Mucosa of descending colon (tissue), 3 donors: ENCODE measurements around the gene TTC23. TPM values are rescaled to one million over a fixed set of nuclear protein-coding genes. Genes with fewer than 3 reads are reported as not detected.

ENCODE experiments used
- ATAC-seq: fragments of 200-7000 bp; cut with Tn5 transposase; one replicate; pipeline ENCODE4 v1.9.1; 2020; ENCODE audit warnings: mild to moderate bottlenecking, moderate library complexity
- DNase-seq, 3 donors: peaks; one replicate each; pipeline ENCODE4 v3.0.0-alpha.2; 2020
- H3K36me3 ChIP-seq: fragments of 200-600 bp; one replicate; pipeline ENCODE4 v1.8.0; 2021; ENCODE audit warnings: low read depth, mild to moderate bottlenecking
- H3K4me1 ChIP-seq: fragments of 200-600 bp; one replicate; pipeline ENCODE4 v1.8.0; 2021; ENCODE audit warnings: low read depth, mild to moderate bottlenecking
- H3K4me3 ChIP-seq: fragments of 200-600 bp; one replicate; pipeline ENCODE4 v1.8.0; 2021; ENCODE audit warnings: mild to moderate bottlenecking
- H3K9me3 ChIP-seq: fragments of 200-600 bp; one replicate; pipeline ENCODE4 v1.8.0; 2021; ENCODE audit warnings: mild to moderate bottlenecking
- intact Hi-C, 2 donors: fragments of 100-400 bp; cut with DNase I in 1 of 2; cut with micrococcal nuclease in 1 of 2; formaldehyde crosslinking; loops; one replicate each; pipeline versions ENCODE4 v1.11.0 to v1.11.1; 2022; cut with DNase I, micrococcal nuclease
- total RNA-seq, 3 donors: library from RNA; stranded (reverse); fragmentation: NEBNext Ultra II Directional in 2 of 3; extraction: Animal tissue kit (Norgen Biotek cat#: 25700) in 2 of 3; gene quantifications; one replicate each; pipeline versions ENCODE4 v1.2.1 to v1.2.4, GENCODE V29; 2021 to 2023
- TF ChIP-seq, protein P1 (sequence below): fragments of 200-600 bp; IDR thresholded peaks from one replicate; pipeline ENCODE4 v1.8.0; 2022; ENCODE audit warnings: antibody characterized with exemption, mild to moderate bottlenecking
- donor health status: DM: no; HTN: no; CAD: no; lungs with moderate emphysema.
- donor health status: DM: no; HTN: no; CAD: no.
- donor health status: DM: no; HTN: yes; CAD: no.

TTC23 gene
- total RNA-seq, 3 donors from 2014 or later = 17.1 to 26.8 (median 19.6) TPM

DNA sequence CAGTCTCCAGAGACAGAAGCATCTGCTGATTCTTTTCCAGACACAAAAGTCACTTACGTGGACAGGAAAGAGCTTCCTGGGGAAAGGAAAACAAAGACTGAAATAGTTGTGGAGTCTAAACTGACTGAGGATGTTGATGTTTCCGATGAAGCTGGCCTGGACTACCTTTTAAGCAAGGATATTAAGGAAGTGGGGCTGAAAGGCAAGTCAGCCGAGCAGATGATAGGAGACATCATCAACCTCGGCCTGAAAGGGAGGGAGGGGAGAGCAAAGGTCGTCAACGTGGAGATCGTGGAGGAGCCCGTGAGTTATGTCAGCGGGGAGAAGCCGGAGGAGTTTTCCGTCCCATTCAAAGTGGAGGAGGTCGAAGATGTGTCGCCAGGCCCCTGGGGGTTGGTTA is 119.1 kb downstream of the TTC23 start:
- TF ChIP-seq, protein P1, sequence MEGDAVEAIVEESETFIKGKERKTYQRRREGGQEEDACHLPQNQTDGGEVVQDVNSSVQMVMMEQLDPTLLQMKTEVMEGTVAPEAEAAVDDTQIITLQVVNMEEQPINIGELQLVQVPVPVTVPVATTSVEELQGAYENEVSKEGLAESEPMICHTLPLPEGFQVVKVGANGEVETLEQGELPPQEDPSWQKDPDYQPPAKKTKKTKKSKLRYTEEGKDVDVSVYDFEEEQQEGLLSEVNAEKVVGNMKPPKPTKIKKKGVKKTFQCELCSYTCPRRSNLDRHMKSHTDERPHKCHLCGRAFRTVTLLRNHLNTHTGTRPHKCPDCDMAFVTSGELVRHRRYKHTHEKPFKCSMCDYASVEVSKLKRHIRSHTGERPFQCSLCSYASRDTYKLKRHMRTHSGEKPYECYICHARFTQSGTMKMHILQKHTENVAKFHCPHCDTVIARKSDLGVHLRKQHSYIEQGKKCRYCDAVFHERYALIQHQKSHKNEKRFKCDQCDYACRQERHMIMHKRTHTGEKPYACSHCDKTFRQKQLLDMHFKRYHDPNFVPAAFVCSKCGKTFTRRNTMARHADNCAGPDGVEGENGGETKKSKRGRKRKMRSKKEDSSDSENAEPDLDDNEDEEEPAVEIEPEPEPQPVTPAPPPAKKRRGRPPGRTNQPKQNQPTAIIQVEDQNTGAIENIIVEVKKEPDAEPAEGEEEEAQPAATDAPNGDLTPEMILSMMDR = no peak
- H3K36me3 ChIP-seq = no peaks in the 10 kb centered on the region

DNA sequence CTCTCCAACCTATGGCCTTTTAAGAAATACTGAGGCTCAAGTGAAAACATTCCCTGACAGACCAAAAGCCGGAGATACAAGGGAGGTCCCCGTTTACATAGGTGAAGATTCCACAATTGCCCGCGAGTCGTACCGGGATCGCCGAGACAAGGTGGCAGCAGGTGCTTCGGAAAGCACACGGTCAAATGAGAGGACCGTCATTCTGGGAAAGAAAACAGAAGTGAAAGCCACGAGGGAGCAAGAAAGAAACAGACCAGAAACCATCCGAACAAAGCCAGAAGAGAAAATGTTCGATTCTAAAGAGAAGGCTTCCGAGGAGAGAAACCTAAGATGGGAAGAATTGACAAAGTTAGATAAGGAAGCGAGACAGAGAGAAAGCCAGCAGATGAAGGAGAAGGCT is 119.7 kb downstream of the TTC23 start:
- Histone ChIP-seq H3K4me1 (no peaks in the 10 kb centered on the region), H3K36me3 (no peaks in the 10 kb centered on the region), H3K9me3 (no peaks in the 10 kb centered on the region), H3K4me3 (no peak overlapping the region)
- TF ChIP-seq, protein P1 = no peak
- no peak for DNase-seq
- intact Hi-C loops = no loop called here
- no peak for ATAC-seq

More for the DNA sequence above, 119.1 kb downstream of the TTC23 start:
- H3K4me1 ChIP-seq = no peaks in the 10 kb centered on the region
- H3K4me3 ChIP-seq = no peak overlapping the region
- intact Hi-C loops = no loop called here
- no peak for DNase-seq
- H3K9me3 ChIP-seq = no peaks in the 10 kb centered on the region
- no peak for ATAC-seq

- no peak for DNase-seq
- H3K4me1 ChIP-seq = peaks cover 9% of the 10 kb centered on the region
- H3K9me3 ChIP-seq = no peaks in the 10 kb centered on the region
Observed at GRCh38 chr15:99128411-99128810, 121.0 kb downstream of the TTC23 start.

GRCh38 chr15:99127773-99128172 is 121.6 kb downstream of the TTC23 start:
- ATAC-seq (no peak), DNase-seq (no peak)
- H3K4me3 ChIP-seq = no peak overlapping the region
- H3K36me3 ChIP-seq = no peaks in the 10 kb centered on the region
- TF ChIP-seq, protein P1 = no peak
- H3K9me3 ChIP-seq = no peaks in the 10 kb centered on the region
- H3K4me1 ChIP-seq = peaks cover 11% of the 10 kb centered on the region
- intact Hi-C loops = no loop called here

More at GRCh38 chr15:99128411-99128810, 121.0 kb downstream of the TTC23 start:
- Histone ChIP-seq H3K36me3 (no peaks in the 10 kb centered on the region), H3K4me3 (no peak overlapping the region)
- intact Hi-C loops = no loop called here
- no peak for ATAC-seq
- TF ChIP-seq, protein P1 = no peak

DNA sequence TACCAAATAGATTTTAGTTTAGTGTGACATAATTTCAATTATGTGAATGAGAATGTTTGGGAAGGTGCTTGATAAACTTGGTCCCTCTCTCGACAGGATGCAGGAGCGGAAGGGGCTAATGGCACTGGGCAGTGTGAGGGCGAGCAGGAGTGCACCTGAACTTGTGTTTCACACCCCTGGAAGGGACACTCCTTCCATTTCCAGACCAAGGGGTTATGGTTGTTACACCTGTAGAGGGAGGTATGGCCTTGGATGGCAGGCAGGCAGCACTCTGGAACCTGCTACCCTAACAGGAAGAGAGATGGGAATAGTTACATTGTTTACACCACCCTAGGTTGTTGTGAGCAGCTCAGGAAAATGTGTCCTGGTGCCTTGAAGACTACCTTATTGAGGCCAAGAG is 122.5 kb downstream of the TTC23 start:
- intact Hi-C loops = no loop called here
- DNase-seq (no peak), ATAC-seq (no peak)
- TF ChIP-seq, protein P1 = no peak
- Histone ChIP-seq H3K4me1 (peaks cover 13% of the 10 kb centered on the region), H3K36me3 (no peaks in the 10 kb centered on the region), H3K4me3 (no peak overlapping the region), H3K9me3 (no peaks in the 10 kb centered on the region)

DNA sequence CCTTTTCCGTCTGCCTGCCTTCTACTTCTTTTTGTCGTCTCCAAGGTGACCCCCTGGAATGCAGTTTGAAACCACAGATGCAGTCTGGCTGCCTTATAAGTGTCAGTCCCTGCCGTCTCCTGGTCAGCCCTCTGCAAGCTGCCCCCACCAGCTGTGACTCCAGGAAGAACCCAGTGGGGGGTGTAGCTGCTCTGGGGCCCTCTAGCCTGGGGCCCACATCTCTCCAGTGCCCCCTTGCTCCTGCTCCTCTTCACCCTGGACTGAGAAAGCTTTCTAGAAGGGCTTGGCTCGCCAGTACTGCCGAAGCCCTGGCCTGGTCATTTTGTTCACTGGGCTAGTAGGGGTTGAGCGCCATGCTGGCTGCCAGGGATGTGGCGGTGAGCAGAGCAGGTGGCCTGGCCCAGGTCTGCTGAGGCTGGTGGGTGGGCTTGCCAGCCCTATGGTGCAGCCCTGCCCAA is 123.2 kb downstream of the TTC23 start:
- peaks cover 14% of the 10 kb centered on the region for H3K4me1 ChIP-seq
- ATAC-seq (no peak), DNase-seq (no peak)
- H3K4me3 ChIP-seq = no peak overlapping the region
- intact Hi-C loops = no loop called here
- TF ChIP-seq, protein P1 = no peak
- H3K36me3 ChIP-seq = no peaks in the 10 kb centered on the region
- H3K9me3 ChIP-seq = no peaks in the 10 kb centered on the region
